ENCODE results near the gene PCARE.

DNA sequence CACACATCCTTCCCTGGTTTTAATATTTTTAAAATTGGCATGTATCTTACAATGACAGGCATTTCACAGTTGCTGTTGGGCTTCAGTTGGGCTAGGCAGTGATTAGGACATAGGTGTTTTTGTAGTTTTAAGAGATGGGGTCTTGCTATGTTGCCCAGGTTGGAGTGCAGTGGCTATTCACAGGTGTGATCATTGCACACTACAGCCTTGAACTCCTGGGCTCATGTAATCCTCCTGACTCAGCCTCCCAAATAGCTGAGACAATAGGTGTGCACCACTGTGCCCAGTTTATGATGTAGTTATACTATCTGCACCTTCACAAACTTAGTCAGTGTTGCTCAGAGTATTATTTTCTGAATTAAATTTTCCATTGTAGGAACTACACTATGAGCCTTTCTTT, 43.3 kb downstream of the PCARE start:
- TF ChIP-seq, protein P1, sequence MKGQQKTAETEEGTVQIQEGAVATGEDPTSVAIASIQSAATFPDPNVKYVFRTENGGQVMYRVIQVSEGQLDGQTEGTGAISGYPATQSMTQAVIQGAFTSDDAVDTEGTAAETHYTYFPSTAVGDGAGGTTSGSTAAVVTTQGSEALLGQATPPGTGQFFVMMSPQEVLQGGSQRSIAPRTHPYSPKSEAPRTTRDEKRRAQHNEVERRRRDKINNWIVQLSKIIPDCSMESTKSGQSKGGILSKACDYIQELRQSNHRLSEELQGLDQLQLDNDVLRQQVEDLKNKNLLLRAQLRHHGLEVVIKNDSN (IDR thresholded peaks at IDR 0.05) = no peak
- TF ChIP-seq CREB1 (IDR thresholded peaks at IDR 0.05; ENCODE audit: low read depth) = no peak
- TF ChIP-seq CEBPB (IDR thresholded peaks at IDR 0.05) = no peak
- no peak for TF ChIP-seq ZBTB7A (IDR thresholded peaks at IDR 0.05; ENCODE audit: low read depth)
- TF ChIP-seq TEAD4 (IDR thresholded peaks at IDR 0.05) = no peak
- TF ChIP-seq, protein P2, sequence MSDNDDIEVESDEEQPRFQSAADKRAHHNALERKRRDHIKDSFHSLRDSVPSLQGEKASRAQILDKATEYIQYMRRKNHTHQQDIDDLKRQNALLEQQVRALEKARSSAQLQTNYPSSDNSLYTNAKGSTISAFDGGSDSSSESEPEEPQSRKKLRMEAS (IDR thresholded peaks at IDR 0.05) = no peak
- no peak for TF ChIP-seq TCF12 (IDR thresholded peaks at IDR 0.05; ENCODE audit: low read depth)
- TF ChIP-seq, protein P3, sequence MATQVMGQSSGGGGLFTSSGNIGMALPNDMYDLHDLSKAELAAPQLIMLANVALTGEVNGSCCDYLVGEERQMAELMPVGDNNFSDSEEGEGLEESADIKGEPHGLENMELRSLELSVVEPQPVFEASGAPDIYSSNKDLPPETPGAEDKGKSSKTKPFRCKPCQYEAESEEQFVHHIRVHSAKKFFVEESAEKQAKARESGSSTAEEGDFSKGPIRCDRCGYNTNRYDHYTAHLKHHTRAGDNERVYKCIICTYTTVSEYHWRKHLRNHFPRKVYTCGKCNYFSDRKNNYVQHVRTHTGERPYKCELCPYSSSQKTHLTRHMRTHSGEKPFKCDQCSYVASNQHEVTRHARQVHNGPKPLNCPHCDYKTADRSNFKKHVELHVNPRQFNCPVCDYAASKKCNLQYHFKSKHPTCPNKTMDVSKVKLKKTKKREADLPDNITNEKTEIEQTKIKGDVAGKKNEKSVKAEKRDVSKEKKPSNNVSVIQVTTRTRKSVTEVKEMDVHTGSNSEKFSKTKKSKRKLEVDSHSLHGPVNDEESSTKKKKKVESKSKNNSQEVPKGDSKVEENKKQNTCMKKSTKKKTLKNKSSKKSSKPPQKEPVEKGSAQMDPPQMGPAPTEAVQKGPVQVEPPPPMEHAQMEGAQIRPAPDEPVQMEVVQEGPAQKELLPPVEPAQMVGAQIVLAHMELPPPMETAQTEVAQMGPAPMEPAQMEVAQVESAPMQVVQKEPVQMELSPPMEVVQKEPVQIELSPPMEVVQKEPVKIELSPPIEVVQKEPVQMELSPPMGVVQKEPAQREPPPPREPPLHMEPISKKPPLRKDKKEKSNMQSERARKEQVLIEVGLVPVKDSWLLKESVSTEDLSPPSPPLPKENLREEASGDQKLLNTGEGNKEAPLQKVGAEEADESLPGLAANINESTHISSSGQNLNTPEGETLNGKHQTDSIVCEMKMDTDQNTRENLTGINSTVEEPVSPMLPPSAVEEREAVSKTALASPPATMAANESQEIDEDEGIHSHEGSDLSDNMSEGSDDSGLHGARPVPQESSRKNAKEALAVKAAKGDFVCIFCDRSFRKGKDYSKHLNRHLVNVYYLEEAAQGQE (IDR thresholded peaks at IDR 0.05; ENCODE audit: low read depth) = no peak
- TF ChIP-seq YY1 (IDR thresholded peaks at IDR 0.05; ENCODE audit: low read depth) = no peak
- TF ChIP-seq RAD21 (IDR thresholded peaks at IDR 0.05; ENCODE audit: low read depth) = no peak
- no peak for TF ChIP-seq TAF1 (IDR thresholded peaks at IDR 0.05; ENCODE audit: low read depth)

Measured in Ishikawa (cell line).